Immature natural killer cell (primary cell): ENCODE data around the gene CPNE5. TPM values are rescaled to one million over a fixed set of nuclear protein-coding genes. Genes with fewer than 3 reads are reported as not detected.
"Not testable (repeated sequence)": the region's sequence is repeated elsewhere in the genome, so short reads cannot be mapped to it uniquely, and the experiment has no call there.

Experiments
- DNase-seq, 3 donors: peaks; one replicate each; pipeline ENCODE4 v3.0.0; 2022; ENCODE audit warnings: mixed read lengths in 1 of 3
- H3K27ac Mint-ChIP-seq, 6 donors: one replicate each; pipeline ENCODE4 v1.8.0; 2020; ENCODE audit warnings: mixed read lengths in 6 of 6, mild to moderate bottlenecking in 5 of 6, inconsistent platforms in 4 of 6, moderate library complexity in 3 of 6
- H3K27me3 Mint-ChIP-seq, 3 donors: one replicate each; pipeline ENCODE4 v1.8.0; 2020 to 2021; ENCODE audit warnings: low read depth in 3 of 3, mild to moderate bottlenecking in 3 of 3, mixed read lengths in 3 of 3, moderate library complexity in 3 of 3, inconsistent platforms in 1 of 3
- H3K36me3 Mint-ChIP-seq, 3 donors: one replicate each; pipeline ENCODE4 v1.8.0; 2020; ENCODE audit warnings: mixed read lengths in 3 of 3, inconsistent platforms in 2 of 3, mild to moderate bottlenecking in 2 of 3
- H3K4me1 Mint-ChIP-seq, 2 donors: one replicate each; pipeline ENCODE4 v1.8.0; 2020; ENCODE audit warnings: inconsistent platforms in 2 of 2, mild to moderate bottlenecking in 2 of 2, mixed read lengths in 2 of 2, moderate library complexity in 1 of 2
- H3K4me3 Mint-ChIP-seq, 5 donors: one replicate each; pipeline ENCODE4 v1.8.0; 2020; ENCODE audit warnings: mild to moderate bottlenecking in 5 of 5, mixed read lengths in 5 of 5, inconsistent platforms in 3 of 5, moderate library complexity in 3 of 5
- H3K9me3 Mint-ChIP-seq, 6 donors: one replicate each; pipeline ENCODE4 v1.8.0; 2020; ENCODE audit warnings: mild to moderate bottlenecking in 6 of 6, mixed read lengths in 6 of 6, inconsistent platforms in 4 of 6, moderate library complexity in 3 of 6
- polyA plus RNA-seq, 3 donors: library from polyadenylated mRNA; unstranded; fragments of 300-500 nt; fragmentation: Illumina TruSeq; gene quantifications; one replicate each; pipeline ENCODE4 v1.2.3, GENCODE V29; 2021

The CPNE5 gene
- polyA plus RNA-seq, 3 donors from 2014 or later: 0.29 to 0.52 (median 0.49) TPM

- no peaks in the 10 kb centered on the region for H3K9me3 Mint-ChIP-seq
- no peak for DNase-seq
- H3K4me3 Mint-ChIP-seq: no peak overlapping the region
- peaks cover 7 to 9% of the 10 kb centered on the region in 2 donors for H3K4me1 Mint-ChIP-seq
- no peaks in the 10 kb centered on the region for H3K36me3 Mint-ChIP-seq
- no peak overlapping the region for H3K27ac Mint-ChIP-seq
- H3K27me3 Mint-ChIP-seq: peaks cover 2 to 6% (median 2%) of the 10 kb centered on the region in 3 donors
Observed at GRCh38 chr6:36824253-36824652, 15.0 kb downstream of the CPNE5 start.

GRCh38 chr6:36823421-36824096 is 15.7 kb downstream of the CPNE5 start:
- H3K36me3 Mint-ChIP-seq: no peaks in the 10 kb centered on the region

GRCh38 chr6:36822506-36823269 is 16.6 kb downstream of the CPNE5 start:
- no peak overlapping the region for H3K27ac Mint-ChIP-seq
- H3K9me3 Mint-ChIP-seq: no peaks in the 10 kb centered on the region
- H3K27me3 Mint-ChIP-seq: peaks cover 2 to 6% (median 4%) of the 10 kb centered on the region in 3 donors
- H3K36me3 Mint-ChIP-seq: no peaks in the 10 kb centered on the region
- peaks cover 4 to 5% of the 10 kb centered on the region in 2 donors for H3K4me1 Mint-ChIP-seq
- no peak overlapping the region for H3K4me3 Mint-ChIP-seq
- DNase-seq: no peak

More at GRCh38 chr6:36823421-36824096, 15.7 kb downstream of the CPNE5 start:
- no peak for DNase-seq
- Mint-ChIP-seq H3K4me3 (no peak overlapping the region), H3K27me3 (peaks cover 2 to 6% (median 2%) of the 10 kb centered on the region in 3 donors), H3K27ac (no peak overlapping the region), H3K9me3 (no peaks in the 10 kb centered on the region), H3K4me1 (peaks cover 7 to 9% of the 10 kb centered on the region in 2 donors)

GRCh38 chr6:36821581-36822335 is 17.5 kb downstream of the CPNE5 start:
- Mint-ChIP-seq H3K4me1 (no peaks in the 10 kb centered on the region), H3K4me3 (no peak overlapping the region), H3K27me3 (peaks cover 2 to 6% (median 4%) of the 10 kb centered on the region in 3 donors), H3K27ac (no peak overlapping the region), H3K36me3 (no peaks in the 10 kb centered on the region), H3K9me3 (no peaks in the 10 kb centered on the region)
- DNase-seq: no peak

GRCh38 chr6:36820700-36821580 is 18.3 kb downstream of the CPNE5 start:
- DNase-seq: no peak
- Mint-ChIP-seq H3K36me3 (no peaks in the 10 kb centered on the region), H3K27ac (no peak overlapping the region), H3K9me3 (no peaks in the 10 kb centered on the region), H3K27me3 (peaks cover 2 to 4% (median 4%) of the 10 kb centered on the region in 3 donors), H3K4me3 (no peak overlapping the region), H3K4me1 (no peaks in the 10 kb centered on the region)

GRCh38 chr6:36818756-36819155 is 20.5 kb downstream of the CPNE5 start:
- Mint-ChIP-seq H3K4me3 (no peak overlapping the region), H3K27ac (no peak overlapping the region), H3K4me1 (no peaks in the 10 kb centered on the region), H3K9me3 (no peaks in the 10 kb centered on the region), H3K27me3 (peaks cover 2 to 3% (median 2%) of the 10 kb centered on the region in 3 donors), H3K36me3 (no peaks in the 10 kb centered on the region)
- DNase-seq: no peak

GRCh38 chr6:36817847-36818246 is 21.4 kb downstream of the CPNE5 start:
- Mint-ChIP-seq H3K27ac (no peak overlapping the region), H3K36me3 (no peaks in the 10 kb centered on the region), H3K4me1 (no peaks in the 10 kb centered on the region), H3K27me3 (peaks cover 2 to 4% (median 3%) of the 10 kb centered on the region in 3 donors), H3K4me3 (no peak overlapping the region), H3K9me3 (no peaks in the 10 kb centered on the region)
- DNase-seq: no peak

- H3K4me3 Mint-ChIP-seq: no peak overlapping the region
- no peaks in the 10 kb centered on the region for H3K4me1 Mint-ChIP-seq
- no peaks in the 10 kb centered on the region for H3K36me3 Mint-ChIP-seq
- no peak for DNase-seq
- H3K9me3 Mint-ChIP-seq: no peaks in the 10 kb centered on the region
- no peak overlapping the region for H3K27ac Mint-ChIP-seq
- peaks cover 2 to 3% (median 3%) of the 10 kb centered on the region in 3 donors for H3K27me3 Mint-ChIP-seq
Observed at GRCh38 chr6:36817176-36817817, 21.9 kb downstream of the CPNE5 start.

- no peak overlapping the region for H3K4me3 Mint-ChIP-seq
Observed at GRCh38 chr6:36815962-36816735, 23.1 kb downstream of the CPNE5 start.

GRCh38 chr6:36814249-36814648 is 25.0 kb downstream of the CPNE5 start:
- Mint-ChIP-seq H3K27ac (no peak overlapping the region), H3K9me3 (no peaks in the 10 kb centered on the region), H3K4me3 (no peak overlapping the region), H3K36me3 (no peaks in the 10 kb centered on the region), H3K27me3 (peaks cover 0 to 3% (median 2%) of the 10 kb centered on the region in 3 donors), H3K4me1 (no peaks in the 10 kb centered on the region)
- DNase-seq: no peak

More at GRCh38 chr6:36815962-36816735, 23.1 kb downstream of the CPNE5 start:
- no peaks in the 10 kb centered on the region for H3K9me3 Mint-ChIP-seq
- H3K27me3 Mint-ChIP-seq: peaks cover 0 to 3% (median 2%) of the 10 kb centered on the region in 3 donors
- H3K36me3 Mint-ChIP-seq: no peaks in the 10 kb centered on the region
- no peak for DNase-seq
- H3K4me1 Mint-ChIP-seq: no peaks in the 10 kb centered on the region
- no peak overlapping the region for H3K27ac Mint-ChIP-seq

- H3K27ac Mint-ChIP-seq: peak overlapping the region in 1 of 6 donors; percentile 46
- no peak overlapping the region for H3K4me3 Mint-ChIP-seq
- H3K36me3 Mint-ChIP-seq: no peaks in the 10 kb centered on the region
- no peak for DNase-seq
- no peaks in the 10 kb centered on the region for H3K9me3 Mint-ChIP-seq
- no peaks in the 10 kb centered on the region for H3K4me1 Mint-ChIP-seq
- H3K27me3 Mint-ChIP-seq: peaks cover 0 to 3% (median 2%) of the 10 kb centered on the region in 3 donors
Observed at GRCh38 chr6:36813526-36813925, 25.7 kb downstream of the CPNE5 start.

GRCh38 chr6:36813047-36813446 is 26.2 kb downstream of the CPNE5 start:
- H3K27me3 Mint-ChIP-seq, DNase-seq, H3K36me3 Mint-ChIP-seq, H3K27ac Mint-ChIP-seq, H3K4me3 Mint-ChIP-seq, H3K4me1 Mint-ChIP-seq, H3K9me3 Mint-ChIP-seq: not testable (repeated sequence)
